Posterior cingulate gyrus (tissue), 11 donors: ENCODE data around the gene HSD11B1L.
A peak's percentile ranks its signal among the peaks of the same experiment; 100 is the strongest.
"Not testable (repeated sequence)": the region's sequence is repeated elsewhere in the genome, so short reads cannot be mapped to it uniquely, and the experiment has no call there.

Experiments
- DNase-seq, 10 donors: peaks; one replicate each; pipeline versions ENCODE4 v3.0.0 to v3.0.0-alpha.2; 2020 to 2021; ENCODE audit warnings: mixed read lengths in 3 of 10
- intact Hi-C: fragments of 100-400 bp; cut with DNase I; formaldehyde crosslinking; loops from one replicate; pipeline ENCODE4 v1.15.1; 2023

HSD11B1L gene

GRCh38 chr19:5697022-5697889 is 16.4 kb downstream of the HSD11B1L start:
- intact Hi-C loops: no loop called here
- peak in 3 of 10 donors; percentile 57 to 83 (median 80) for DNase-seq

GRCh38 chr19:5697890-5698634 is 17.2 kb downstream of the HSD11B1L start:
- intact Hi-C loops: no loop called here
- peak in 3 of 10 donors; percentile 55 to 79 (median 78) for DNase-seq

- intact Hi-C loops: no loop called here
- peak in 3 of 10 donors; percentile 62 to 78 (median 72) for DNase-seq
These were observed 18.0 kb downstream of the HSD11B1L start for GRCh38 chr19:5698635-5699422.

- intact Hi-C loops: no loop called here
- peak in 1 of 10 donors; percentile 59 for DNase-seq
These were observed 19.7 kb downstream of the HSD11B1L start for GRCh38 chr19:5700455-5701092.

- intact Hi-C loops, DNase-seq: not testable (repeated sequence)
These were observed 21.2 kb downstream of the HSD11B1L start for GRCh38 chr19:5702053-5702410.

GRCh38 chr19:5703819-5704818 is 23.3 kb downstream of the HSD11B1L start:
- intact Hi-C loops: no loop called here
- DNase-seq: no peak

- intact Hi-C loops: no loop called here
- DNase-seq: peak in 1 of 10 donors; percentile 64
These were observed 24.7 kb downstream of the HSD11B1L start for GRCh38 chr19:5705552-5705951.

GRCh38 chr19:5706876-5707573 is 26.2 kb downstream of the HSD11B1L start:
- intact Hi-C loops: no loop called here
- DNase-seq: peak in 1 of 10 donors; percentile 59

GRCh38 chr19:5707576-5708575 is 27.0 kb downstream of the HSD11B1L start:
- intact Hi-C loops: no loop called here
- peak in 1 of 10 donors; percentile 59 for DNase-seq

GRCh38 chr19:5711025-5711424 is 30.2 kb downstream of the HSD11B1L start:
- intact Hi-C loops: no loop called here
- DNase-seq: no peak

- intact Hi-C loops: no loop called here
These were observed 30.9 kb downstream of the HSD11B1L start for GRCh38 chr19:5711713-5712161.

GRCh38 chr19:5713228-5713627 is 32.4 kb downstream of the HSD11B1L start:
- intact Hi-C loops: no loop called here
- DNase-seq: no peak

More at GRCh38 chr19:5711713-5712161, 30.9 kb downstream of the HSD11B1L start:
- no peak for DNase-seq

- intact Hi-C loops: no loop called here
- DNase-seq: no peak
These were observed 34.0 kb downstream of the HSD11B1L start for GRCh38 chr19:5714816-5715215.

GRCh38 chr19:5717215-5717935 is 36.5 kb downstream of the HSD11B1L start:
- peak in 1 of 10 donors; percentile 31 for DNase-seq
- intact Hi-C loops: no loop called here

GRCh38 chr19:5718037-5718578 is 37.3 kb downstream of the HSD11B1L start:
- intact Hi-C loops: no loop called here
- peak in 1 of 10 donors; percentile 39 for DNase-seq
